AG08396 (cell line): Measurements from ENCODE around the gene GLDN.
A peak's percentile ranks its signal among the peaks of the same experiment; 100 is the strongest.

Source experiments
- DNase-seq: peaks from one replicate; pipeline ENCODE4 v3.0.0; 2012; ENCODE audit warnings: low spot score, mixed read lengths

Gene GLDN

GRCh38 chr15:51356983-51357382, 15.5 kb downstream of the GLDN start:
- DNase-seq, result no peak

GRCh38 chr15:51359981-51360380, 18.5 kb downstream of the GLDN start:
- DNase-seq, result no peak

DNA sequence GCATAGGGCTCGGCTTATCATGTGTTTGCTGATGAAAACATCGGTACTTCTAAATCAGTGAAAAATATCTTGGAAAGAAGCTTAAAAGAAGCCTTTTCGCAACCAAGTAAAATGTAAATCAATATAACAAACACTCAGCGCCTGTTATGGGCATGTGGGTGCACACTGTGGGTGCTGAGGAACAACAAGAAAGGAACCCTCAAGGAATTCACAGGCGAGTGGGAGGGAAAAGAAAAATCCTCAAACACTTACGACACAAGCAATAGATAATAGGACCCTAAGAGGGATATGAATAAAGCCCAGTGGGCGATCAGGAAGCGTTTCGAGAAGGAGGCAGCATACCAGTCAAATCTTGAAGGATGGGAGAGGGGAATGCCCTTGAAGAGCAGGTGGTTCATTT, 21.9 kb downstream of the GLDN start:
- no peak for DNase-seq

GRCh38 chr15:51365417-51365816, 24.0 kb downstream of the GLDN start:
- no peak for DNase-seq

GRCh38 chr15:51366071-51366470, 24.6 kb downstream of the GLDN start:
- DNase-seq, result no peak

DNA sequence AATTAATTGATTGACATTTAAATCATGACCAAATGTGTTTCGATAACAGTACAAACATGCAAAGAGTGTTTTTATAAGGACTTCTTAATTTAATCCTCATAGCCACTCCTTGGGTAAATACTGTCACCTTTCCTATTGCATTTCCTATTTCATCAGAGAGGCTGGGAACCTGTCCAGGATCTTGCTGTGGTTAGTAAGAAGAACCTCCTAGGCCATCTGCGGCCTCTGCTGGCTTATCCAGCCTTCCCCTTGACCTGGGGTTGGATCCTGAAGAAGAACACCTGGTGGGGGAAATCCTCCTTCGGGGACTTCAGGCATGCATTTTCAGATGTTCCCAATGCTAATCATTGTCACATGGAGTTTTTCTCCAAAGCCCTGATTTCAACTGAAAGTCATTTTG, 25.5 kb downstream of the GLDN start:
- DNase-seq, result no peak

DNA sequence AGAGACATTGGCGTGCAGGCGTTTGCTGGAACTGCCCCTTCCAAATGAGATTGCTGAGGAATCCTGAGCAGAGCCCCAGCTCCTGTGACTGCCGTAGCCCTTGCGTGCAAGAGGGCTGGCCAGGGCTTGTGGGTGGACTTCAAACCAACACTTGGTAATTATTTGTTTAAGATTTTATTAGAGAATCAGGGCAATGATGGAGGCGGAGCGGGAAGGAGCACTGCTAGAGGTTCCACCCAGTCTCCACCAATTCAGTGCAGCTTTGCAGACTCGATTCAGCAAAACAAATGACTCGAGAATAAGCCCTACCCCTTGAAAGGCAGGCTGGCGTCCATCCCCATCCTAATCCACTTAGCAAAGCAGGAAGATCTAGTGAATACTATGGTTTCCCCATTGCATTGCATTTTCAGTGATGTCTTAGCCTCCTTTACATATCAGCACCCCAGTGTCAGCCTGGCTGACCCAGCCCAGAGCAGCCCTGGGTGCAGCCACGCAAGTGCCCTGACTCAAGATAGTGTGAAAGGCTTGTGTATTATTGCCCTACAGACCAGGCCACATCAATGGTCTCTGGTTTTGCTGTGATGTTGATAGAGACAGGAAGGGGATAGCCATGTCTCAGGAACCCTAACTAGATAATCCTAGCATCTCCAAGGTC, 26.0 kb downstream of the GLDN start:
- DNase-seq, result no peak

DNA sequence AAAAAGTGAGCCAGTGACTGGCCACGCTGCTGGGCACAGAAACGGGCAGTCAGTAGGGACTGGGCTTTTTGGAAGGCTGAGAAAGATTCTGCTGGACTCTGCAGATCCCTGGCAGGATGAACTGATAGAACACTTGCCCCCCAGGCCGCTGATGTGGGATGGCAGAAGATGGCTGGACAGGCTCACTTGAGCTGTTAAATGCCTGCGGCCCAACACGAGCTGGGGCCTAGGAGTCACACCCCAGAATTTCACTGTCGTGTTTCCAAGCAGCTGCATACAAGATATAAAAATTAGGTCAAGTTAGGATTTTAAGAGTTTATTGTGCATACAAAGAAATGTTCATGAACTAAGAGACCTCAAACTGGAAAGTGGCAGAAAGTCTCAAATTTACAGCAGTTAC, 26.9 kb downstream of the GLDN start:
- DNase-seq, result no peak

GRCh38 chr15:51368751-51369450, 27.4 kb downstream of the GLDN start:
- DNase-seq, result peak; percentile 57

GRCh38 chr15:51369451-51369761, 28.0 kb downstream of the GLDN start:
- no peak for DNase-seq

- no peak for DNase-seq
Measured at GRCh38 chr15:51371266-51371665, 29.8 kb downstream of the GLDN start.

DNA sequence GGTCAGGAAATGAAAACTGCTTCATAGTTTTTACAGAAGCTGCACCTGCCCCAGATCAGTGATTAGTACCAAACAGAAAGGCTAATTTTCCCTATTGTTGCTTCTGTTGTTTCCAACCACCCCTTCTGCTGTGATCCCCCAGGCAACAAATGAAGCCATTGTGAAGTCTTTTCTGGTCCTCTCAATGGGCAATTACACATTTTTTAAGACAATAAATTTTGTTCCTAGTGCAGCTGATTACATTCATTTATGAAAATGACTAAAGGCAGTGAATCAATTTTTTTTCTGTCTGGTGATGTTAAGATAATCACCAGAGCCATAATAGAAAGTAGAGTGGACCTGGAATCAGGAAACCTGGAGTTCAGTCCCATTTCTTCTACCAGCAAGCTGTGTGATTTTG, 32.7 kb downstream of the GLDN start:
- DNase-seq, result no peak

- DNase-seq, result no peak
Measured at GRCh38 chr15:51375966-51376640, 34.6 kb downstream of the GLDN start.

GRCh38 chr15:51377038-51377786, 35.8 kb downstream of the GLDN start:
- DNase-seq, result peak; percentile 74

DNA sequence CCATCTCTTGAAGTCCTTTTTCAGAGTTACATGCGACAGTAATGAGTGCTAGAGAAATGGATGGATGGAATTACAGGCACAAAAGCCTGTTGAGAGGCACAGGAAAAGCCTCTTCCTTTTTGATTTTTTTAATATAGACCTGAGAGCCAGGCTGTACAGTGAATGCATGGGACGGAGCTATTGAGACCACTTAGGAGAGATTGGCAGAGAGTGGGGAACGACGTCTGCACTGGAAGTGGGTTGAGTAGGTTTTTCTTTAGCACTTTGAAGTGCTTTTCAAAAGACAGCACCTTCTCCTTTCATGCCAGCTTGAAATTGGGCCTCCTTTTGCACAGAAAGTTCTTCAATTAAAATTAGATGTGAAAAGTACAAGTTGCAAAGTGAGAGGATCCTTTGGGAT, 37.0 kb downstream of the GLDN start:
- no peak for DNase-seq

GRCh38 chr15:51379390-51379789, 37.9 kb downstream of the GLDN start:
- DNase-seq, result no peak

DNA sequence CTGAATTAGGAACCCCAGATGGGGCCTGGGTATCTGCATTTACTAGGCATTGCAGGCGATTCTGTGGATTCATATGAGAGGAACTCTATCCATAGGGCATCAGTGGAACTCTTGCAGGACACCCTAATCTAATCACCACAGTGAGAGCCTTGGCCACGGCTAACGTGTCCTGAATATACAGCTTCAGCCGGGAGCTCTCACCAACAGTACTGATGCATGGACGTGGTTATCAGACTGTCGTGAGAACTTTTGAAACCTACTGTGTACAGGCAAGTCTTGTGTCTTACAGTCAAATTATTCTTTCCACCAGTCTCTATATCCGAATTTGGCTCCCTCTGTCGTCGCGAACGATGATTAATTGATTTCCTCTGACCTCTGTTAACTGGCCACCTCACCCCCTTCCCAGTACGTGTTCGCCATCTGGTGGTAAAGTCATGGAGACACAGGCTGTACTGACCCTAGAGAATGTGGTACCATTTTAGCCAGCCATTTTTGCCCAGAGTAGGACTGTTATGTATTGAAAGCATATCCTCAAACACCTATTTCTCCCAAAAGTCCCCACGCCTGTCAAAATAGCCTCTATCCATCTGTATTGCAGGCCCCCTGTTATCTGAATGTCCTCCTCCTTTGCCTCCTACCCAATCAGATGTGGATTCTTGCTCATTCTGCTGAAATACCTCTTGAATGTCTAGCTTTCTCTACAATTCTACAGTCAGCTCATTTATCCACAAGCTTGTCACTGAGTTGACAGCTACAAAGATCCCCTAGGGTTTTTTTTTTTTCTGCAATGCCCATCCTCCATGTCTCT, 39.7 kb downstream of the GLDN start:
- DNase-seq, result peak; percentile 66

DNA sequence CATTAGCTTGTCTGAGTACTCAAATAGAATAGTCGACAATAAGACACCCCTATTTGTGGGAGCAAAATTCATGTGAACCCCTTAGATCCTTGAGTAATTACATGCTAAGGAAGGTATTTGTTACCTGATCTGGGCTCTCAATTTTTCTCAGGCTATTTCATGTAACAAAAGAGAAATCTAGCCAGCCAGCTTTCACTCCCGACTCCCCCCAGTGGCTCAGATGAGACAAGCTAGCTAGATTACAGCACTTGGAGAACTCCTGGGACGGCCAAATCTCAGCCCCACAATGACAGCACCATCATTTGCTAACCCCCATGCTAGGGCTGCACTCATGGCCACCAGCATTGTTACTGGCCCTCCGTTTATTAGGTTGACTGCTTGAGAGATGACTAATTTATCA, 41.3 kb downstream of the GLDN start:
- peak; percentile 53 for DNase-seq

DNA sequence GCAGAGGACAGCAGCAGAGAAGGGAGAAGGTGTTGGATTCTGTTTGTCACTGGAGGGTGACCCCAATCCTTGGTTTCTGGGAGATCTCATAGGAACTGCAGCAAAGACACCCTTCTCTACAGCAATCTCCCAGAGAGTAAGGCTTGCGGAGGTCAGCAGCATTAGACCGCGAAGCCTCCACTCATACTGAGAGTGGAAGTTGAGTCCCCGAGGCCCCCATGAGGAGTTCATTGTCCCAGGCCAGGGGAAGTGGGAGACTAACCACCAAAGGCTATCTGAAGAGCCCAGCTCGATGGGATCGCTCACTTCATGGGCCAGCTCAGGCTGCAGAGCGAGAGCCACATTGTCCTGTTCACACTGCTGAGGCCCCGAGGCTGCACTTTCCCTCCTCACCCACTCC, 44.6 kb downstream of the GLDN start:
- no peak for DNase-seq

GRCh38 chr15:51386486-51386885, 45.0 kb downstream of the GLDN start:
- no peak for DNase-seq

- DNase-seq, result no peak
Measured at GRCh38 chr15:51386960-51387698, 45.7 kb downstream of the GLDN start.
